GM08714 (cell line): ENCODE results near the gene NME1.
"Not testable (repeated sequence)": the region's sequence is repeated elsewhere in the genome, so short reads cannot be mapped to it uniquely, and the experiment has no call there.

ENCODE experiments used
- H3K4me3 ChIP-seq: fragments of 200-500 bp; sonication (Bioruptor generic); 2 replicates; pipeline ENCODE4 v1.5.1; 2014; ENCODE audit warnings: mild to moderate bottlenecking, low read length, inconsistent platforms
- ZNF274 ChIP-seq: IDR thresholded peaks from 2 replicates; pipeline ENCODE4 v1.6.1; 2012; ENCODE audit warnings: mild to moderate bottlenecking, low read depth, low read length

NME1 gene

GRCh38 chr17:51164911-51165679 lies 11.7 kb downstream of the NME1 start:
- H3K4me3 ChIP-seq, result no peak overlapping the region; the same call in 1 of the 2 replicates
- no peak for TF ChIP-seq ZNF274

- TF ChIP-seq ZNF274, result no peak
- H3K4me3 ChIP-seq, result peak overlapping the region; percentile 89
Measured at GRCh38 chr17:51165680-51166197, 12.4 kb downstream of the NME1 start.

GRCh38 chr17:51166198-51166986 lies 13.0 kb downstream of the NME1 start, which contains the start of gene NME2:
NME2 (plus strand) TSS chr17:51166411; CDS start chr17:51166831, 420 bp downstream.
- H3K4me3 ChIP-seq, result peak within 1 kb of the TSS; percentile 89
- TF ChIP-seq ZNF274, result no peak

- no peak for TF ChIP-seq ZNF274
- H3K4me3 ChIP-seq, result peak overlapping the region; percentile 89
Measured at GRCh38 chr17:51166987-51167931, 13.9 kb downstream of the NME1 start.

- H3K4me3 ChIP-seq, result no peak overlapping the region
- no peak for TF ChIP-seq ZNF274
Measured at GRCh38 chr17:51169340-51169739, 16.0 kb downstream of the NME1 start.

- H3K4me3 ChIP-seq, result no peak overlapping the region
- no peak for TF ChIP-seq ZNF274
Measured at GRCh38 chr17:51170736-51171135, 17.4 kb downstream of the NME1 start.

- not testable (repeated sequence) for H3K4me3 ChIP-seq
Measured at GRCh38 chr17:51172030-51172429, 18.7 kb downstream of the NME1 start.

- no peak overlapping the region for H3K4me3 ChIP-seq
- no peak for TF ChIP-seq ZNF274
Measured at GRCh38 chr17:51180486-51180885, 27.1 kb downstream of the NME1 start.

GRCh38 chr17:51184124-51184523 lies 30.8 kb downstream of the NME1 start:
- no peak for TF ChIP-seq ZNF274

GRCh38 chr17:51185763-51186332 lies 32.5 kb downstream of the NME1 start:
- H3K4me3 ChIP-seq, result no peak overlapping the region

More at GRCh38 chr17:51184124-51184523, 30.8 kb downstream of the NME1 start:
- no peak overlapping the region for H3K4me3 ChIP-seq

GRCh38 chr17:51188271-51188833 lies 35.0 kb downstream of the NME1 start:
- no peak overlapping the region for H3K4me3 ChIP-seq
- TF ChIP-seq ZNF274, result no peak

More at GRCh38 chr17:51185763-51186332, 32.5 kb downstream of the NME1 start:
- no peak for TF ChIP-seq ZNF274

- TF ChIP-seq ZNF274, result no peak
- no peak overlapping the region for H3K4me3 ChIP-seq
Measured at GRCh38 chr17:51189162-51189561, 35.8 kb downstream of the NME1 start.

GRCh38 chr17:51189628-51190027 lies 36.3 kb downstream of the NME1 start:
- no peak overlapping the region for H3K4me3 ChIP-seq
- TF ChIP-seq ZNF274, result no peak
